ENCODE measurements around the gene CAMTA1. TPM values are rescaled to one million over a fixed set of nuclear protein-coding genes. Genes with fewer than 3 reads are reported as not detected.

The CAMTA1 gene
- total and polyA plus RNA-seq, 9 of the 15 experiments (the other 6 are each of a cell fraction or from before 2014, with no cell fraction given), result 43.9 to 161 (median 65.9) TPM

DNA sequence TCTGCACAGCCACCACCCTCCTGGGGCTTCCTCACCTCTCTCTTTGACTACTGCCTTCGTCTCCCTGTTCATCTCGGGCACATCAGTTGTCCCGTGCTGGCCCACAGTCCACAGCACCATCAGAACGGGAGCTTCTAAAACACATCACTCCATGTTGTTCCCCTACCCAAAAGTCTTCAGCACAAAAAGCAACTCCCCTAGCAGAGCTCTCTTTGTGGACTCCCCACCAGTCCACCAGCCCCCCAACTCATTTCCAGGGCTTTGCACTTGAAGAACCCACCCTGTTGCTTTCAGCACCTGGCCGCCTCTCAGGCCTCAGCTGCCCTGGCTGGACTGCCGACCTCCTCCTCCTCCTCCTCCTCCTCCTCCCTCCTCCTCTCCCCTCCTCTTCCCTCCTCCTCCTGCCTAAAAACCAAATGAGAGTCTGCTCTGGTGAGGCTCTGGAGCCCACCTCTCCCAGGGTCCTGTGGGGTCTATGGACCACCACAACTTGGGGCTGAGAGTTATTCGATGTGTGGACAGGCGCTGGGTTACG is 734.7 kb downstream of the CAMTA1 start:
- Histone ChIP-seq H3K9ac (ENCODE audit: insufficient read depth in 1 of 2, low read depth in 2 of 2, low read length in 2 of 2) (no peak overlapping the region), H3K27me3 (ENCODE audit: control insufficient read depth in 2 of 2, insufficient read depth in 2 of 2, low read length in 2 of 2) (peaks cover 2 to 20% of the 10 kb centered on the region in 2 experiments; a peak in 4 of 5 replicates), H3K4me1 (replicated peaks in 1 of 2; ENCODE audit: control insufficient read depth in 2 of 2, insufficient read depth in 2 of 2, low read length in 2 of 2) (no peaks in the 10 kb centered on the region), H3K36me3 (ENCODE audit: control insufficient read depth, insufficient read depth, low read length) (no peaks in the 10 kb centered on the region), H4K20me1 (replicated peaks; ENCODE audit: control insufficient read depth, insufficient read depth, low read length) (no peaks in the 10 kb centered on the region), H3K9me3 (replicated peaks; ENCODE audit: control insufficient read depth, insufficient read depth, low read depth, low read length) (no peaks in the 10 kb centered on the region), H3K4me3 (no peak overlapping the region), H3K4me2 (ENCODE audit: insufficient read depth, low read length) (no peak overlapping the region), H3K27ac (ENCODE audit: extremely low read depth, low read depth, low read length) (no peak overlapping the region), H2AFZ (ENCODE audit: low read depth, low read length) (no peak overlapping the region), H3K79me2 (ENCODE audit: control insufficient read depth, insufficient read depth, low read length) (no peaks in the 10 kb centered on the region), H3K9me1 (ENCODE audit: control insufficient read depth, insufficient read depth, low read length) (no peaks in the 10 kb centered on the region)
- BruUV-seq (replicated peaks), result no TSS peak
- FAIRE-seq (no peak), ATAC-seq (no peak), DNase-seq (ENCODE audit: extremely low read depth in 1 of 4, low spot score in 3 of 4) (no peak)
- in situ Hi-C loops (cut with MboI) (no loop called here), intact Hi-C loops (cut with micrococcal nuclease) (no loop called here)
- 0% methylated on average over 6 of the region's 9 CpGs for WGBS (ENCODE audit: insufficient coverage, low coverage, missing lambda C conversion rate)
- TF ChIP-seq PCBP1 (IDR thresholded peaks at IDR 0.05; ENCODE audit: low read depth, low read length, poor library complexity, severe bottlenecking), result peak; percentile 49
- TF ChIP-seq, protein P1, sequence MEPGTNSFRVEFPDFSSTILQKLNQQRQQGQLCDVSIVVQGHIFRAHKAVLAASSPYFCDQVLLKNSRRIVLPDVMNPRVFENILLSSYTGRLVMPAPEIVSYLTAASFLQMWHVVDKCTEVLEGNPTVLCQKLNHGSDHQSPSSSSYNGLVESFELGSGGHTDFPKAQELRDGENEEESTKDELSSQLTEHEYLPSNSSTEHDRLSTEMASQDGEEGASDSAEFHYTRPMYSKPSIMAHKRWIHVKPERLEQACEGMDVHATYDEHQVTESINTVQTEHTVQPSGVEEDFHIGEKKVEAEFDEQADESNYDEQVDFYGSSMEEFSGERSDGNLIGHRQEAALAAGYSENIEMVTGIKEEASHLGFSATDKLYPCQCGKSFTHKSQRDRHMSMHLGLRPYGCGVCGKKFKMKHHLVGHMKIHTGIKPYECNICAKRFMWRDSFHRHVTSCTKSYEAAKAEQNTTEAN (CRISPR knock-in tag; IDR thresholded peaks at IDR 0.05), result no peak
- TF ChIP-seq PPARD (CRISPR knock-in tag; IDR thresholded peaks at IDR 0.05), result no peak
- no peak for TF ChIP-seq TOE1 (IDR thresholded peaks at IDR 0.05; ENCODE audit: borderline replicate concordance)
- no peak for TF ChIP-seq TOE1 (CRISPR knock-in tag; IDR thresholded peaks at IDR 0.05; ENCODE audit: borderline replicate concordance, low read depth)
- no peak for TF ChIP-seq EWSR1 (IDR thresholded peaks at IDR 0.05; ENCODE audit: borderline replicate concordance, low read depth, partially characterized antibody)
- TF ChIP-seq ZNF263 (CRISPR knock-in tag; IDR thresholded peaks at IDR 0.05; ENCODE audit: borderline replicate concordance), result peak; percentile 84
- no peak for TF ChIP-seq ZKSCAN8 (CRISPR knock-in tag; IDR thresholded peaks at IDR 0.05)
- TF ChIP-seq PRDM10 (IDR thresholded peaks at IDR 0.05; ENCODE audit: partially characterized antibody), result no peak
- TF ChIP-seq COPS2 (conservative IDR thresholded peaks at IDR 0.05), result no peak
- ChIA-PET POLR2A (no interaction called here), CTCF (ENCODE audit: low intra/inter-chr PET ratio) (no interaction called here)
